NT2/D1 (cell line): Measurements from ENCODE around the gene GHRHR.

Experiments used
- DNase-seq: peaks from one replicate; pipeline ENCODE4 v3.0.0-alpha.2; 2011; ENCODE audit warnings: low read depth, low spot score
- H3K27me3 ChIP-seq: 2 replicates; pipeline ENCODE4 v1.6.0; 2011; ENCODE audit warnings: mild to moderate bottlenecking; ENCODE audit not compliant: insufficient read length, insufficient read depth
- H3K36me3 ChIP-seq: 2 replicates; pipeline ENCODE4 v1.6.1; 2011; ENCODE audit warnings: mild to moderate bottlenecking, low read length, mixed read lengths; ENCODE audit not compliant: insufficient read depth, insufficient read length
- H3K4me1 ChIP-seq: 2 replicates; pipeline ENCODE4 v1.5.1; 2011; ENCODE audit not compliant: insufficient read depth, insufficient read length
- H3K4me3 ChIP-seq: 2 replicates; pipeline ENCODE4 v1.5.1; 2011; ENCODE audit warnings: low read depth; ENCODE audit not compliant: insufficient read length
- H3K9ac ChIP-seq: 2 replicates; pipeline ENCODE4 v1.6.0; 2011; ENCODE audit warnings: low read depth; ENCODE audit not compliant: insufficient read length
- H3K9me3 ChIP-seq: 2 replicates; pipeline ENCODE4 v1.5.1; 2011; ENCODE audit warnings: mild to moderate bottlenecking, low read length; ENCODE audit not compliant: insufficient read depth
- SUZ12 ChIP-seq: IDR thresholded peaks from 2 replicates; pipeline ENCODE4 v1.6.1; 2011; ENCODE audit not compliant: insufficient read length, insufficient read depth; ENCODE audit errors: extremely low read depth
- YY1 ChIP-seq: IDR thresholded peaks from 2 replicates; pipeline ENCODE4 v1.6.1; 2011; ENCODE audit not compliant: insufficient read length, insufficient read depth
- ZNF274 ChIP-seq: IDR thresholded peaks from 2 replicates; pipeline ENCODE4 v1.6.1; 2011; ENCODE audit warnings: mild to moderate bottlenecking, low read depth, low read length

Gene GHRHR

GRCh38 chr7:30963842-30964241 is at the start of gene GHRHR:
Gene GHRHR (plus strand): TSS chr7:30963953. CDS start chr7:30964069, 116 bp downstream.
- no peak for DNase-seq
- Histone ChIP-seq H3K4me1 (no peaks in the 10 kb centered on the region), H3K9ac (no peak within 1 kb of the TSS), H3K27me3 (peaks cover 4% of the 10 kb centered on the region), H3K36me3 (no peaks in the 10 kb centered on the region), H3K4me3 (no peak within 1 kb of the TSS), H3K9me3 (no peaks in the 10 kb centered on the region)
- TF ChIP-seq ZNF274 = no peak
- TF ChIP-seq SUZ12 = no peak
- TF ChIP-seq YY1 = no peak

DNA sequence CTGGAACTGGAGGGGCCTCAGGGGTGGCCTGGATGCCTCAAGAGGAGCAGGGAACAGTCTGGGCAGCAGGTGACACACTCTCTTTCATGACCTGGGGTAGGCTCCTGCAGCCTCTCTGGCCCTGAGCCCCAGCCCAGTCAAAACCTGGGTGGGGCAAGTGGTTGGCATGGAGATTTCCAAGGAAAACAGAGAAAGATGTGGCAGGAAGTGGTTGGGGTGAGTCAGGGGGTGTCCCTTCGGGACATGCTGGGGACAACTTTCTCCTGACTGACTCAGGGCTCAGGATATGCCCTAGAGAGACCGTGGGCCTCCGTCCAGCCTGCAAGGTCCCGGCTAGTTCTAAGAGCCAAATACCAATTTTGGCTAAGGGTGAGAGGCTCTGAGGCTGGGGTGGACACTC is 49.2 kb upstream of the GHRHR start:
- no peaks in the 10 kb centered on the region for H3K9me3 ChIP-seq
- no peaks in the 10 kb centered on the region for H3K36me3 ChIP-seq
- no peaks in the 10 kb centered on the region for H3K27me3 ChIP-seq
- H3K9ac ChIP-seq = no peak overlapping the region
- no peak overlapping the region for H3K4me3 ChIP-seq
- peaks cover 22% of the 10 kb centered on the region for H3K4me1 ChIP-seq
- no peak for DNase-seq
- TF ChIP-seq YY1 = no peak
- no peak for TF ChIP-seq SUZ12
- no peak for TF ChIP-seq ZNF274

DNA sequence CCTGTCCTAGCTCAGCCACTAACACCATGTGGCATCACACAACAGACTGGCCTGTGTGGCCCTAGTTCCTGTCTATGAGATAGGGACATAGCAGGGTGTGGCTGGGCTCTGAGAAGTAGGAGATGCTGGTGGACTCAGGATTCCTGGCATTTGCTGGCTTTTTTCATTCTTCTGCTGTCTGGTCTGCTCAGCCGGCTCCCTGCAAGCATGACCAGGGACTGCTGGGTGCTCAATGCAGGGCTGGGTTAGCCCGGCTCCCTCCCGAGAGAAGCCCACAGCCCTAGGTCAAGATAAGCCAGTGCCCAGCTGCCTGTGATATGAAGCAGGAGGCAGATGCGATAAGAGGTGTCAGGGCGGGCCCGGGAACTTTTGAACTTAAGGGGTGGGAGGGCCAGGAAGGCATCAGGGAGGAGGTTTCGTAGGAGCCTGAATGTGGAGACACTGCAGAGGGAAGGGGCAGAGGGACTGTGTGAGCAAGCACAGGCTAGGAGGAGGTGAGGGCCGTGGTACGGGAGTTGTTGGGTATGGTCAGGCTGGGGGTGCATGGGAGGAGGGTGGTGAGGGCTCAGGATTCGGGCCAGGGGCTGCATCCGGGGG is 48.6 kb upstream of the GHRHR start:
- peaks cover 22% of the 10 kb centered on the region for H3K4me1 ChIP-seq
- no peak for TF ChIP-seq SUZ12
- TF ChIP-seq YY1 = no peak
- no peak for TF ChIP-seq ZNF274
- H3K4me3 ChIP-seq = no peak overlapping the region

DNA sequence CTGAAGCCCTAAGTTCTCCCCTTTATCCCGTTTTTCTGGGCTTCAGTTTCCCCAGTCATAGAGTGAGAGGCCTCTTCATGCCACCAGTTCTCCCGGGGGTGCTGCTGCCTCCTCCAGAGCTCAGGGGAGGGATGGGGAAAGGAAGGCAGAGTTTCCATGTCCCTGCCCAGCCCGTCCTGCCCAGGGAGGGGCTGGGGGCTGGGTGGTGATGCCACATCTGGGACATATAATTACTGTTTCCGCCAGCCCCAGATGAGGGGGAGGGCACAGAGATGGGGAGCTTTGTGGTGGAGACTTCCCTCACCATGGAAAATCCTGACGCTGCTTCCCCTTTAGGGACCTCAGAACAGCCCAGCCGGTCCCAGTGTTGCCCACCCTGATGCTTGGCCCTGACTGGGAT is 48.0 kb upstream of the GHRHR start:
- H3K9ac ChIP-seq = no peak overlapping the region
- DNase-seq = no peak
- TF ChIP-seq ZNF274 (no peak), SUZ12 (no peak), YY1 (no peak)
- H3K36me3 ChIP-seq = no peaks in the 10 kb centered on the region
- no peaks in the 10 kb centered on the region for H3K27me3 ChIP-seq
- H3K4me1 ChIP-seq = peaks cover 26% of the 10 kb centered on the region
- H3K4me3 ChIP-seq = no peak overlapping the region
- no peaks in the 10 kb centered on the region for H3K9me3 ChIP-seq

More for the DNA sequence above, 48.6 kb upstream of the GHRHR start:
- H3K9ac ChIP-seq = no peak overlapping the region
- no peaks in the 10 kb centered on the region for H3K9me3 ChIP-seq
- no peaks in the 10 kb centered on the region for H3K36me3 ChIP-seq
- no peak for DNase-seq
- no peaks in the 10 kb centered on the region for H3K27me3 ChIP-seq

DNA sequence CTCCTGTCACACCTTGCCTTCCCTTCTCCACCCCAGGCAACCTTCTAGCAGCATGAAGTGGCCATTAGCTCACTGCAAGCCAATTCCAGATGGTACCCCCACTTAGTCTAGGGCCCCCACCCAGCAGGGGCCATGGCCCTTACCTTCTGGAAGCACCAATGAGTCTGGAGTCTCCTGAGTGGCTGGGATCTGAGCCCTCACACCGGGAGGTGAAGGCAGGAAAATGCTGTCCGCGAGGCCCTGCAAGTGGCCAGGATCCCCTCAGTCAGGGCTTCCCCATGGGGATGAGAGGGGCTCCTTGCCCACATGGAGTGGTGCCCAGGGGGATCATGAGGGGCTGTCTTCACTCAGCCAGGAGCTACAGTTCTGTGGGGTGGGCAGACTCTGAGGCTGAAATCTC is 47.5 kb upstream of the GHRHR start:
- Histone ChIP-seq H3K4me3 (no peak overlapping the region), H3K36me3 (no peaks in the 10 kb centered on the region), H3K27me3 (no peaks in the 10 kb centered on the region), H3K9ac (no peak overlapping the region), H3K4me1 (peaks cover 28% of the 10 kb centered on the region), H3K9me3 (no peaks in the 10 kb centered on the region)
- TF ChIP-seq YY1 (no peak), SUZ12 (no peak), ZNF274 (no peak)
- DNase-seq = no peak

- Histone ChIP-seq H3K4me3 (no peak overlapping the region), H3K27me3 (no peaks in the 10 kb centered on the region), H3K9me3 (no peaks in the 10 kb centered on the region), H3K36me3 (no peaks in the 10 kb centered on the region), H3K9ac (no peak overlapping the region), H3K4me1 (peaks cover 31% of the 10 kb centered on the region)
- DNase-seq = no peak
- TF ChIP-seq ZNF274 (no peak), YY1 (no peak), SUZ12 (no peak)
Observed at GRCh38 chr7:30916767-30917166, 47.0 kb upstream of the GHRHR start.

DNA sequence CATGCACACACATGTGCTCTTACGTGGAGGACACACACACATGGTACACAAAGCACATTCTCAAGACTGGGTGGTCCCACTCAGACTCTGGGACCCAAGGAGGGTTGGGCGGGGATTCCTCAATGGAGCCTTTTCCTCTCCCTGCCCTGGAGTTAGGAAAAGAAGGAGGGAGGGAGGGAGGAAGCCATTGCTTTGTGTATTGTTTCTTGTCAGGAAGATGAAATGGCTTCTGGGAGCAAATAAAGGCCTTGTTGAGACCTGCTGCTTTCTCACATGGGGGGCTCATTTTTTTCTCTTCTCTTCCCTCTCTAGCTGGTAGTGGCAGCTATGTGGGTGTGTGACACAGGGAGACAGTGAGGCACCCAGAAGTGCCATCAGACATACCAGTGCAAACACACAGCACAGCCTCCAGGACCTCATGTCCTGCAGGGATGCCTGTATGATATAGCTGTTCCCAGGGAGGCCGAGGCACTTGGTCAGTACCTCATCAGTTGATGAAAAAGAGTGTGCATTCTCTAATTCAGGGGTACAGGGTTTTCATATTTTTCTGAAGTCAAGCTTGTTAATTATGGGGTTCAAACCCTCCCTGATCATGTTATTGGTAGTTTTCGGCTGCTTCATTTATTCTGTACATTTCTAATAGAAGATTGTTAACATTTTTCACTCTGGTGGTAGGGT is 46.4 kb upstream of the GHRHR start:
- DNase-seq = no peak
- H3K36me3 ChIP-seq = no peaks in the 10 kb centered on the region
- TF ChIP-seq SUZ12 = no peak
- TF ChIP-seq YY1 = no peak
- TF ChIP-seq ZNF274 = no peak

More for the DNA sequence above, 46.4 kb upstream of the GHRHR start:
- H3K4me3 ChIP-seq = no peak overlapping the region
- H3K27me3 ChIP-seq = no peaks in the 10 kb centered on the region
- peaks cover 30% of the 10 kb centered on the region for H3K4me1 ChIP-seq
- no peaks in the 10 kb centered on the region for H3K9me3 ChIP-seq
- H3K9ac ChIP-seq = no peak overlapping the region
